ENCODE measurements around the gene SOX5. TPM values are rescaled to one million over a fixed set of nuclear protein-coding genes. Genes with fewer than 3 reads are reported as not detected.

The SOX5 gene
- total and polyA plus RNA-seq, 2 of the 8 experiments (the other 6 are each of a cell fraction or from before 2014, with no cell fraction given), result 2.2 to 2.6 TPM

GRCh38 chr12:23611320-23611719, 338.1 kb downstream of the SOX5 start:
- Histone ChIP-seq H3K56ac (replicated peaks; ENCODE audit: insufficient read length, low read depth, low read length) (no peak overlapping the region), H2BK5ac (ENCODE audit: low read depth, low read length) (no peak overlapping the region), H3K79me2 (ENCODE audit: control insufficient read depth in 1 of 2, insufficient read depth in 2 of 2, low read length in 2 of 2) (no peaks in the 10 kb centered on the region), H2BK20ac (ENCODE audit: low read length) (no peak overlapping the region), H3K27me3 (replicated peaks in 1 of 4; ENCODE audit: control insufficient read depth in 3 of 4, extremely low read depth in 1 of 4, insufficient read depth in 3 of 4, low read length in 3 of 4) (no peaks in the 10 kb centered on the region), H3K23ac (ENCODE audit: insufficient read length) (no peak overlapping the region), H3K23me2 (ENCODE audit: low read depth, low read length) (no peaks in the 10 kb centered on the region), H4K20me1 (replicated peaks in 1 of 2; ENCODE audit: control insufficient read depth in 1 of 2, insufficient read depth in 2 of 2, low read length in 2 of 2) (no peaks in the 10 kb centered on the region), H3K4me3 (ENCODE audit: extremely low read depth in 1 of 4, insufficient read depth in 2 of 4, low read depth in 3 of 4, low read length in 4 of 4) (no peak overlapping the region), H3K27ac (ENCODE audit: low read depth, low read length) (no peak overlapping the region), H3K4me1 (replicated peaks in 1 of 4; ENCODE audit: control insufficient read depth in 3 of 4, insufficient read depth in 4 of 4, low read length in 3 of 4) (no peaks in the 10 kb centered on the region), H3K14ac (ENCODE audit: insufficient read length) (no peak overlapping the region), H4K5ac (ENCODE audit: insufficient read length, low read depth, low read length) (no peak overlapping the region), H2BK12ac (ENCODE audit: low read depth, low read length) (no peak overlapping the region), H3K4me2 (ENCODE audit: insufficient read depth in 1 of 2, low read depth in 2 of 2, low read length in 2 of 2) (no peak overlapping the region), H2AK5ac (ENCODE audit: low read depth, low read length) (no peak overlapping the region), H3K18ac (ENCODE audit: extremely low read depth, low read length) (no peak overlapping the region), H2BK15ac (ENCODE audit: low read length) (no peak overlapping the region), H3K36me3 (ENCODE audit: control insufficient read depth in 2 of 4, insufficient read depth in 4 of 4, low read length in 3 of 4) (no peaks in the 10 kb centered on the region), H4K8ac (ENCODE audit: extremely low read depth, insufficient read depth, low read length) (no peak overlapping the region), H4K91ac (replicated peaks; ENCODE audit: insufficient read length, low read length) (no peak overlapping the region), H3K4ac (replicated peaks; ENCODE audit: insufficient read length, low read depth, low read length) (no peak overlapping the region), H3K79me1 (ENCODE audit: low read depth, low read length) (no peaks in the 10 kb centered on the region), H3K9me3 (ENCODE audit: insufficient read depth in 2 of 2, low read depth in 1 of 2, low read length in 1 of 2) (no peaks in the 10 kb centered on the region), H2BK120ac (replicated peaks; ENCODE audit: low read depth, low read length) (no peak overlapping the region), H3K9ac (replicated peaks in 1 of 4; ENCODE audit: extremely low read depth in 1 of 4, low read depth in 3 of 4, low read length in 3 of 4) (no peak overlapping the region), H2AFZ (ENCODE audit: low read length) (0 out of 2 replicates have a peak overlapping the region, but pooled peaks have one; percentile 8)
- WGBS, 2 experiments (ENCODE audit: extremely low coverage in 1 of 2, insufficient coverage in 1 of 2, insufficient read length in 1 of 2, insufficient replicate concordance in 2 of 2, low coverage in 1 of 2, low lambda C conversion rate in 2 of 2, missing lambda C conversion rate in 1 of 2), result 84% methylated on average over 4 of the region's 4 CpGs; no CpG with 5 or more reads in 1 of the 2 experiments
- ChIA-PET CTCF (ENCODE audit: partially characterized antibody) (no interaction called here), POLR2A (ENCODE audit: partially characterized antibody) (no interaction called here)
- TF ChIP-seq NANOG (IDR thresholded peaks at IDR 0.05; ENCODE audit: insufficient read depth, low read depth, low read length, poor library complexity, severe bottlenecking), result no peak
- no peak for TF ChIP-seq CREB1 (IDR thresholded peaks at IDR 0.05)
- no peak for TF ChIP-seq SIRT6 (IDR thresholded peaks at IDR 0.05; ENCODE audit: low read length)
- TF ChIP-seq FOSL1 (IDR thresholded peaks at IDR 0.05; ENCODE audit: insufficient read depth, low read depth, low read length), result no peak
- DNase-seq (ENCODE audit: low read depth in 1 of 2, low spot score in 2 of 2) (no peak), FAIRE-seq (no peak)
